NCI-H345 treated with DMSO at 0.1 percent for 48 hours (cell line): Measurements from ENCODE around the gene MMP28.

Experiments
- DNase-seq: peaks from one replicate; lab custom pipeline; 2025; ENCODE audit not compliant: unreplicated experiment; lab: John Stamatoyannopoulos, UW

Gene MMP28, protein sequence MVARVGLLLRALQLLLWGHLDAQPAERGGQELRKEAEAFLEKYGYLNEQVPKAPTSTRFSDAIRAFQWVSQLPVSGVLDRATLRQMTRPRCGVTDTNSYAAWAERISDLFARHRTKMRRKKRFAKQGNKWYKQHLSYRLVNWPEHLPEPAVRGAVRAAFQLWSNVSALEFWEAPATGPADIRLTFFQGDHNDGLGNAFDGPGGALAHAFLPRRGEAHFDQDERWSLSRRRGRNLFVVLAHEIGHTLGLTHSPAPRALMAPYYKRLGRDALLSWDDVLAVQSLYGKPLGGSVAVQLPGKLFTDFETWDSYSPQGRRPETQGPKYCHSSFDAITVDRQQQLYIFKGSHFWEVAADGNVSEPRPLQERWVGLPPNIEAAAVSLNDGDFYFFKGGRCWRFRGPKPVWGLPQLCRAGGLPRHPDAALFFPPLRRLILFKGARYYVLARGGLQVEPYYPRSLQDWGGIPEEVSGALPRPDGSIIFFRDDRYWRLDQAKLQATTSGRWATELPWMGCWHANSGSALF

DNA sequence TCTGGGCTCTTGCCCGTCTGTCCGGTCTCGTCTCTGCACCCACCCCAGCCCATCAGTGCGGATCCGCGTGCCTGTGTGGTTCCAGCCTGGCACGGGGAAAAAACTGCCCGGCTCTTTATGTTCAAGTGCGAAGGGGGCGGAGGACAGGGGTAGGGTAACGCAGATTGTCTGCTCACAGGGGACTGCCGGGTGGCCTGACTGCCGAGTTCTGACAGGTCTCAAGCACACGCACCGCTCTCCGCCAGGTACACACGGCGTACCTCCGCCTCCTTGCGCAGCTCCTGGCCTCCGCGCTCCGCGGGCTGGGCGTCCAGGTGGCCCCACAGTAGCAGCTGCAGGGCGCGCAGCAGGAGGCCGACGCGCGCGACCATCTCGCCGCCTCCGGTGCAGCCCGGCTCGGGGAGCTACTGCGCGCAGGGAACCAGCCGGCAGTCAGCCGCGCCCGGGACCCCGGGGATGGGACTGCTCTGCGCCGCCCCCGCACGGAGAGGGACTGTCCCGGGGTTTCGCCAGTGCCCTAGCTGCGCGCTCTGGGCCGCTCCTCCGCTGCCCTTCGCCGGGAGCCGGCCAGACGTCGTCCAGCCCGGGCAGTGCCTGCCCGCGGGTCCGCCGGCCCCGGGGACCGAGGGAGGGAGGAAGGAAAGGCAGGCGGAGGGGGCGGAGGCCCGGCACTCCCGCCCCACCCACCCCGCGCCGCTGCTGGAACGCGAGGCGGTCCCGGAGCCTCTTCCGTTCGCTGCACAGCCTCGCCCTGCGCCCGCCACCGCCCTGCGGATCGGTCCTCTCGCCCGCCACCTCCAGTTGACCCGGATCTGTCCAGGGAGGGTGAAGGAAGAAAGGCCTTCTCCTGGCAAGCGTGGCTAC is at the start of gene MMP28:
Gene MMP28 (minus strand): TSS at position 635 of the 864 bp plus-strand sequence. CDS start 264 bp downstream, at position 371.
- peak; percentile 23 for DNase-seq

DNA sequence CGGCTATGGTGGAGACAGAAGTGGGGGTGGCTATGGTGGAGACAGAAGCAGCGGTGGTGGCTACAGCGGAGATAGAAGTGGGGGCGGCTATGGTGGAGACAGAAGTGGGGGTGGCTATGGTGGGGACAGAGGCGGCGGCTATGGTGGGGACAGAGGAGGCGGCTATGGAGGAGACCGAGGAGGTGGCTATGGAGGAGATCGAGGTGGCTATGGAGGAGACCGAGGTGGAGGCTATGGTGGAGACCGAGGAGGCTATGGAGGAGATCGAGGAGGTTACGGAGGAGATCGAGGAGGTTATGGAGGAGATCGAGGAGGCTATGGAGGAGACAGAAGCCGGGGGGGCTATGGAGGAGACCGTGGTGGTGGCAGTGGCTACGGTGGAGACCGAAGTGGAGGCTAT is 49.1 kb upstream of the MMP28 start:
- DNase-seq, result no peak

DNA sequence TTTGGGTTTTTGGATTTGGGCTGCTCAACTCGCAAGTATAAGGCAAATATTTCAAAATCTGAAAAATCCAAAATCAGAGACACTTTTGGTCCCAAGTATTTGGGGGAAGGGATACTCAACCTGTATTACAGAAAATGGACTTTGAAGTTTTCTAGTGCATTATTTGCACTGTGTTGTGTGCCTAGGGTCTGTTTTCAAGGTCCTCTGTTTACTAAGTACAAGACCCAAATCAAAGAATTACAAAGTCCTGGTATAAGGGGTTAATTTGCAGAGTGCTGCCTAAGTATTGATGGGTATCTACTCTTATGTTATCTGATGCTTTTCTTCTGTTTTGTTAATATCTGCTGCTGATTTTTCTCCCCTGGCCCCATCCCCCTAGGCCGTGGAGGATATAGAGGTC is 48.3 kb upstream of the MMP28 start:
- DNase-seq, result no peak

DNA sequence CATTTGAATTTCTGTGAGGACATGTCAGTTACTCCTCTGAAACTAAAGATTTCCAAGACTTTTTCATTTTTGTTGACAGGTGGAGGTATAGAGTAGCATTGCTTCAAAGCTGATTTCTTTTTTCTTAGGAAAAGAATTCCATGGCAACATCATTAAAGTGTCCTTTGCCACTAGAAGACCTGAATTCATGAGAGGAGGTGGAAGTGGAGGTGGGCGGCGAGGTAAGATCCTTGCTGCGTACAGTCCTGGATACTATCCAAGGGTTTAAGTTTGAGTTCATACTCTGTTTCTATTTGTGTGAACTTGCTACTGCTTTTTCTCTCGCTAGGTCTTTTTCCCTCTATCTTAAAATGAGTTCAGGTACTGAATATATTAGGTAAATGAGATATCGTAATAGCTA is 46.8 kb upstream of the MMP28 start:
- DNase-seq, result no peak

DNA sequence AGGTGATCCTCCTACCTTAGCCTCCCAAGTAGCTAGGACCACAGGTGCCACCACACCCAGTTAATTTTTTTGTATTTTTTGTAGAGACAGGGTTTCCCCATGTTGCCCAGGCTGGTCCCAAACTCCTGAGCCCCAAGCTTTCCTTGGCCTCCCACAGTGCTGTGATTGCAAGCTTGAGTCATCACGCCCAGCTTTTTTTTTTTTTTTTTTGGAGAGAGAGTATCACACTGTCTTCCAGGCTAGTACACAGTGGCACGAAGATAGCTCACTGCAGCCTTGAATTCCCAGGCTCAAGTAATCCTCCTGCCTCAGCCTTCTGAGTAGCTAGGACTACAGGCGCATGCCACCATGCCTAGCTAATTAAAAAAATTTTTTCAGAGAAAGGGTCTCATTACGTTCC is 46.1 kb upstream of the MMP28 start:
- no peak for DNase-seq

DNA sequence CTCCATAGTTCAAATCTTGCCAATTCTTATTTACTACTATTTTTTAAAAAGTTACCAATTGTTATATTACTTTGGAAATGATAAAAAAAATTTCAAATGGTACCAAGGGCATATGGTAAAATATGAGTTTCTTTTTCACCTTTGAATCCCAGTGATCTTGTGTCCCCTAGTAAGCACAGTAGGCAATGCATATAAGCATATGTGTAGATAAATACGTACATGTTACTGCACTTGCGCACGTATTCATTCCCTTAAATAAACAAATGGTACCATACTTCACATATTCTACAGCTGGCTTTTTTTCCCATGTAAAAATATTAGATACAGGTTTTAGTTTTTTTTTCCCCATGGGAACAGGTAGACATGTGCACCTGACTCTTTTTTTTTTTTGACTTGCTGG is 45.7 kb upstream of the MMP28 start:
- DNase-seq, result no peak

DNA sequence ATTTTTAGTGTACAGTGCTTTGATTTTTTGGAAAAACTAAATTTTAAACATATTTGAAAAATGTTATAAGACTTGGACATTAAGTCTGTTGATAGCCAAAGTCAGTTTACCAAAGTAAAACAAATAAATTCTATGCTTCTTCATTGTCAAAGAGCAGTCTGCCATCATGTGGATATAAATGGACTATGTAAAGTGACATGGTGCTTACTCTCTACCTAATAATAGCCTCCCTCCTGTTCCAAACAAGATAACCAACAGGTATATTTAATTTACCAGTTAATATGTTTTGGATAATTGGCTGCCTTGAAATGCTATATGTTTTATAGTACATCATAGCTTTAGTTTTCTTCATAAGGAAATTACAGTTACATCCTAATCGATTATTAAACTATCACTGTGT is 29.8 kb upstream of the MMP28 start:
- DNase-seq, result no peak

DNA sequence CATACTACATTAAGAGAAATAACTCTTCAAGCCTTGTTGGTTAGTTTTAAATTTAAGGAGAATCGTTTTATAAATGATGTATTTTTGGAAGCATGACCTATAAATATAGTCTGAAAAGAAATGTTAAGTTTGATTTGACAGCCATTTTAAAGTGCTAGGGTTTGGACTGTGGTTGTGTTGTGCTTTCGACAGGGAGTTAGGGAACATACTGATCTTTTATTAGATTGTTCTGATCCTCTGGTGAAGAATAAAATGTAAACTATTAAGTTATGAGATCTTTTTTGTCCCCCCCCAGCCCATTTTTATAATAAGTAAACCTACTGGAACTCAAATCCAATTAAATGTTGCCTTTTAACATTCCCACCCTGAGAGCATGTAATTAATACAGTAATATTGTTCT is 25.9 kb upstream of the MMP28 start:
- no peak for DNase-seq

DNA sequence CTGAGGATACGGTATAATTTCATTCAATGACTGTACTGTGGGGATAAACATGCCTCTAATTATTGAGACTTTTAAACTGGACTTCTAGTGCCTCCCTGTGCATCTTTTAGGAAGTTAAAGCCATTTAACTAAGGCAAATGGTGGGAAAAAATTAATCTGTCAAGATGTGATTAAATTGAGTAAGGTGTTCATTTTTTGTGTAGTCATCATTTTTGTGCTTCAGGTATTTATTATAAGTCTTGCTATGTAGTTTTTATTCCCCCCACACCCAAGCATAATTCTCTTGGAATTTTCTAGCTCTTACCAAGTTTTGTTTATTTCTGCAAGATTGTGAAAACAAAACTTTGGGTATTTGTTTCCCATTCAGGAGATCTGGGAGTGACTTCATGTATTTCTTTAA is 24.0 kb upstream of the MMP28 start:
- DNase-seq, result no peak

DNA sequence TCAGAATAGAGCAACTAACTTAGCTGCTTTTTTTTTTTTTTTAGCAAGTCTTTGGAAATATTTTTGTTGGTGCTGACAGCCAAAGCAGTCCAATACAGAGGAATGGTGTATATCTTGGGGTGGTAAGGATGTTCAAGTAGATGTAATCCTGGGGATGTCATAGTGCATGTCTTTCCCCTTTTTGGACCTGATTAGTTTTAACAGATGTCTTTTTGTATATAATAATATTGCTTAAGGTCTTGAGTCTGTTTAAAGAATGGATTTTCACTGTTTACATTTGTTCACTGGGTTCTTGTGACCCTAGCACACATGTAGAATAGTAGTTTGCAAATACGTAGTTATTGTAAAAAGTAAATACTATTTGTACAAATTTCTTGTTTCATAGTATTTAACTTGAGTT is 21.8 kb upstream of the MMP28 start:
- DNase-seq, result no peak

DNA sequence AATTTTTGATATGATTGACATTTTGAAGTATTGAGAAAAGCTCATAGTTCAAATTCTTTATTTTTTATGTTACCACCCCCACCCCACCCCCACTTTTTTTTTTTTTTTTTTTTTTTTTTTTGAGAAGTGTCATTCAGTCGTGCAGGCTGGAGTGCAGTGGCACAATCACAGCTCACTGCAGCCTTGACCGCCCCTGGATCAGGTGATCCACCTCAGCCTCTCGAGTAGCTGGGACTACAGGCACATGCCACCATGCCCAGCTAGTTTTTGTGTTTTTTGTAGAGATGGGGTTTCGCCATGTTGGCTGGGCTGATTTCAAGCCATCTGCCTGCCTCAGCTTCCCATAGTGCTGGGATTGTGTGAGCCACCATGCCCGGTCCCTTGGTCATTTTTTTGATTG is 21.3 kb upstream of the MMP28 start:
- no peak for DNase-seq

DNA sequence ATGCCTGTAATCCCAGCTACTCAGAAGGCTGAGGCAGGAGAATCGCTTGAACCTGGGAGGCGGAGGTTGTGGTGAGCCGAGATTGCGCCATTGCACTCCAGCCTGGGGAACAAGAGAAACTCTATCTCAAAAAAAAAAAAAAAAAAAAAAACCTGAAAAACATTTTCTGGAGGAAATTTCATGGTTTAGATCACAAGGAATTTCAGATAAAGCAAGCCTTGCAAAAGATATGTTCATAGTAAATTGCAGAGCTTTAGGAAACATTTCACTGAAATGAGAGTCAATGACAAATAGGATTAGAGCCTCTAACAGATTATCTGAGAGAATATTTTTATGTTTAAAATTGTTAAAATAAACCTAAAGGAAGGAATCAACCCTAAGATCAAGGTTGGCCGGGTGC is 17.0 kb upstream of the MMP28 start:
- DNase-seq, result no peak

DNA sequence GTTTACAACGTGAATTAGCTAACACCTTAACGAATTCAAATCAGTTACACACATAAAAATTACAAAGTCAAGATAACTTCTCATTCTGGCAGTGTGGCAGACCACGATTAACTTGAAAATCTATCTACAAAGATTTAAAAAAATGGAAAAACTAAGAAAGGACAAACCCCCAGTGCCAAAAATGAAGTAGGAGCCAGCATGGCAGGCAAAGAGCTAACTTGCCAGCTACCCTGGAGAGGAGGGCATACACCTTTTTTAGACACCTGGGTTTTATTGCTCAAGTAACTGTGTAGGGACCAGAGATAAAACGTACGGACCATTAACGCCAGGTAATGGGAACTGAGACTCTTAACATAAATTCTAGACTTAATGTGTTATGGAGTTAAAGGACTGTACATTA is 16.3 kb upstream of the MMP28 start:
- DNase-seq, result no peak

DNA sequence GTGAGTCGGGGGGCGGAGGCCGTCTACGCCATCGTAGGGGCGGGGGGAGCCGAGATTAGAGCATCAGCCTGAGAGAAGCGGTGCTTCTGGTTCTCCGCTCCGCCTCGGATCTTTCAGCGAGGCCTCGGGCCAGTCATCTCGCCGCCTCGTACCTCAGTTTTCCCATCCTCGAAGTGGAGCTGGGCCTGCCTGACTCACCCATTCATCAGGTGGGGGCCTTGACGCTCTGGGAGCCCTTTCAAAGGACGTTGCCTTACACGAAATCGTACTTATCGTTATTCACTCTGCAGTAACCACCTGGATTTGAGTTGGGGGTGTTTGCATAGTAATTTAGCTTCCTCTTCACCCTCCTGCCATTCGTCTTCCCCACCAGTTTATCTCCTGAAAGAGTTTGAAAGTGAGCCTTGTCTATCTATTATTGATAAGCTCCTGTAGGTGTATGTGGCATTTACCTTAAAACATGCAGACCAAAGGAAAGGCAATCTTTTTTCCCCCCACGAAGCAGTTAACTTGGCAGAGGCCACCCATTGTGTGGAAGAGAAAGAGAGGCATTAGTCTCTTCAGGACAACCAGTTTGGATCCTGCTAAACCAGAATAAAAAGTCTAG is 14.5 kb upstream of the MMP28 start:
- DNase-seq, result no peak

DNA sequence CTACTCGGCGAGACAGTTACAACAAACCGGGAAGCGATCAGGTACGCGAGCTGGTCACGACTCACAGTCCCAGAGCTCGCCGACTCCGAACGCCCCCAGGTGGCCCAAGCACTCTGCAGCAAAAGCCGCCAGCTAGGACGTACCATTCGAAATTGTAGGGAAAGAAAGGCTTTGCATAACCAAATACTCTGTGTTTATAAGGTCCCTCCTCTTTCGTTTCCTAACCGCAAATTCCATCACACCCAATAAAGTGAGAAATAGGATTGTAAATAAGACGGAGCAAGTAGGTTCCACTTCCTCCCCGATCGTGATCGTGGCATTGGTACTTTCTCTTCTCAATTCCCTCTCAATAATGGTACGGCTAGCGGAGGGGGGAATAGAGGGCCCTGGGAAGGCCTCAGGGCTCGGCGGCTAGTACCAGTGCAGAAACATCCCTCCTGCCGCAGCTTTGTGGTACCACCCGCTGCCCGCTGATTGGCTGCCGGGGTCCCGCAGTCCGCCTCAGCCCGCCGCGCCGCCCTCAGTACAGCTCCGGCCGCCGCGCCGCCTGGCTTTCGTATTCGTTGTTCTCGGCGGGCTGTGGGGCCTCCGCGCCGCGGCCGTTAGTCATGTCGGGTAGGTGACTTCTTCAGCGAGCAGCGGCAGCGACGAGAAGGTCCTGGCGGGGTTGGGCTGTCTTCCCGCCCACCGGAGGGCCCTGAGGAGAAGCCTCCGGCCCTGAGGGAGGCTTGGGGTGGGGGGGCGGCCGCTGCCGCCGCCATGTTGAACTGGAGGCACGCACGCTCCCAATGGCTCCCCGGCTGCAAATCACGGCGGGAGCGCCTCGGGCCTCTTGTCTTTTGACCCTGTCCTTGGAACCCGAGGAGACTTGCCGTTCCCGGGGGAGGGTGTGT is 13.8 kb upstream of the MMP28 start, which contains the start of gene TAF15:
Gene TAF15 (plus strand): TSS at position 523 of the 893 bp plus-strand sequence. CDS start 86 bp downstream, at position 609.
- peak; percentile 99 for DNase-seq

DNA sequence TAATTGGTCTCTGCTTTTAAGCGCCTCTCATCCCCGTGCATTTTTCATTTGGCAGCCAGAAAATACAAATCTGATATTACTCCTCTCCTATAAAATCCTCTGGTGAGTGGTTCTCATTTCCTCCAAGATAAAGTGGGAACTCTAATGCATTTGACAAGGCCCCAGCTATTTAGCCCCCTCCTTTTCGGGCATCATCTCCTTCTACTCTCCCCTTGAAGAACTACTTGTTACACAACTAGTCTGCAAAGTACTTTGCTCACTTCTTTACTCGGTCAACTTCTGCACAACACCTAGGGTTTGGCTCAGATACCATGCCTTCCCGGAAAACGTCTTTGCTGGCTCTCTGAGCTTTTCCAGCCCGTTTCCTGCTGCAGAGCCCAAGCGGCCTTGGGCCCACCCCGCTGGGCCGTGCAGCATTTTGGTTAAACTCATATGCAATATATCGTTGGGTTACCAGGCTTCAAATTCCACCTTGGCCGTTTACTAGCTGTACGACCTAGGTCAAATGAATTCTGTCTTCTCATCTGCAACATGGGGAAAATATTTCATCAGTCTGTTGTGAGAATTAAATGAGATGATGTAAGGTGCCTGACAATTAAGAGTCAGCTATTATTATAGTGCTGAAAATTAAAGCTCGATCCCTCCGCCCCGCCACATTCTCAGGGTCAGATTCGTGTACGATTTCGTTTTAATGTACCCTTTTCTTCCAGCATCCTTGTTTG is 13.0 kb upstream of the MMP28 start:
- DNase-seq, result no peak

DNA sequence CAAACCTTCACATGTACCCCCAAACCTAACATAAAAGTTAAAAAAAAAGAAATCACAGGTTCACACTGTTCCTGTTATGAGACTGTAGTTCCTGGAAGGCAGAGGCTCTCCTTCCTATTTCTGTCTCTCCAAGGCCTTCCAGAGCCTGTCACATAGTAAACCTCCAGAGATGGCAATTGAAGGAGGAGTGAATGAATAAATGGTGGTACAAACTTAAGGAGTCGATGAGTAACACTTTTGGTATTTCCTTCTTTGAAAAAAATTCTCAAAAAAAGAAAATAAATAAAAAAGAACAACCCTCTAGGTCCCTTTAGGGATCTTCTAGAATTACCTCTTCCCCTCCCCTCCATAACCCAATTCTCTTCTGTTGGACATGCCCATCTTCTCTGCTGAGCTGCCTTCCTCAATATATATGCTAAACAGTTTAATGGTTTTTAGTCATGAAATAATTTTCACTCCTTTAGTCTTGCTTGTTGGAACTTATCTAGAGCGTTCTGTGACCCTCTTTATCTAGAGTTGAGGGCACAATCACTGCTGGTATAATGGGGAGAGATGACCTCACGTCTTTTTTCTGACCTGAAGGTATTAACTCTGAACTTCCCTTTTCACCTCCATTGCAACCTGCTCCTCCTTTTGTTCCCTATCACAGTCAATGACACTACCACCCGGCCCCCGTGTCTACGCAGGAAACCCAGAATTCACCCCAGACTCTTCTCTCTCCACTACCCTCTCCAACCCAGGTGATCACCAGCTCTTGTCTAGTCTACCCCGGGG is 12.1 kb upstream of the MMP28 start:
- DNase-seq, result no peak

DNA sequence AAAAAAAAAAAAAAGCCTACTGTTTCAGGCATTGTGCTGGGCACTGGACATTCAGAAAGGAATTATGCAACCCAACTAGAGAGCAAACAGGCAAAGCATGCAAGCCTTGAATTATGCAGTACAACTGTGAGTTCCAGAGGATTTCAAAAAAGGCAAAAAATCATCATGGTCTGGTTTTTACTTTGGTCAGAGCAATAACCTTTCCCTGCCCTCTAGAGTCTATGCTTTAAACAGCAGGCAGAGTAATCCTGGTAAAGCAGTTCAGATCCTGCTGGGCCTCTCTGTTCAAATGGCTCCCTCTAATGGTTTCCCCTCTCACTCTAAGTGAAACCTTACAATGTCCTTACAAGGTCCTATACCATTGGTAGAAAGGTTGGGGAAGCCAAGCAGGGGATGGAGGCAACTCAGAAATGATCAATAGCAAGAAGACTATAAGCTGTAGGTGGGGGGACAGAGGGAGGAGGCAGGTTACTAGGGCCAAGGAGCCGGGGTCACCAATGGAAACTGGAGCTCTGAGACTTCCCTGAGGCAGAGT is 9.3 kb upstream of the MMP28 start:
- DNase-seq, result peak; percentile 71
